Renal pelvis (tissue), 4 donors: Measurements from ENCODE around the gene ALPP. TPM values are rescaled to one million over a fixed set of nuclear protein-coding genes. Genes with fewer than 3 reads are reported as not detected.
"Not testable (repeated sequence)": the region's sequence is repeated elsewhere in the genome, so short reads cannot be mapped to it uniquely, and the experiment has no call there.

Experiments
- DNase-seq: peaks from one replicate; pipeline ENCODE4 v3.0.0-alpha.2; 2013
- polyA plus RNA-seq, 3 donors: library from polyadenylated mRNA; unstranded; fragments of 120-200 nt; gene quantifications; one replicate each; pipeline ENCODE4 v1.2.1, GENCODE V29; 2013; ENCODE audit not compliant: insufficient read length in 3 of 3

ALPP gene
- polyA plus RNA-seq, 3 donors = not detected

DNA sequence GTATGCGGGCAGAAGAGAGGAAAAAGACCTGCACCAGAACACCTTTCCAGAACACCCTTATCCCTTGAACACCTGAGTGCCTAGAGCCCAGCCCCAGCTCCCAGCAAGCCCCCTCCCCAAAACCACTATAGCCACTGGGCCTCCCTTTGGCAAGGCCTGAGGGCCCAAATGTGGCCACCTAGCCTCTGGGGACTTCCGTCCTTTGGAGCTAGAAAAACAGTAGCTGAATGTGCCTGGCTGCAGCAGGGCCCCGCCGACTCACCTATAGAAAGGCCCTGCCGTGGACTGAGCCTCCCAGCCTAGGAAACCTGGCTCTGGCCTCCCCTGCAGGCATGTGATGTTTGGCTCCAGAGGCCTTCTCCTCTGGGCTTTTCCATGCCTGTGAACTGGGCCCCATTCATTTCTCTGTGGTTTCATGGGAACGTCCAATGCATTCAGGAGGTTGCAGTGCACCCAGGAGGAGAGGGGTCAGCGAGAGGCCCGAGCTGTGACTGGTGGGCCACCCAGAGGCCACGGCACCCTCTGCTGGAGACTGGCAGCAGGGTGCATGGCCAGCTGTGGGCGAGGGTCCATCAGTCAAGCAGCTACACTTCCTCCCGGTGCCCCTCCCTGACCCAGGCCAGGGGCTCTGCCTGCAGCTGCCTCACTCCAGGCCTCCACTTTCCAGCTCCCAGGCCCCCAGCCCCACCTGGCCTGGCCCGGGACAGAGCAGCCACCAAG lies 15.3 kb upstream of the ALPP start:
- not testable (repeated sequence) for DNase-seq

- no peak for DNase-seq
These were observed 14.6 kb upstream of the ALPP start for GRCh38 chr2:232363784-232364615.

GRCh38 chr2:232364806-232365594 lies 13.6 kb upstream of the ALPP start:
- not testable (repeated sequence) for DNase-seq

DNA sequence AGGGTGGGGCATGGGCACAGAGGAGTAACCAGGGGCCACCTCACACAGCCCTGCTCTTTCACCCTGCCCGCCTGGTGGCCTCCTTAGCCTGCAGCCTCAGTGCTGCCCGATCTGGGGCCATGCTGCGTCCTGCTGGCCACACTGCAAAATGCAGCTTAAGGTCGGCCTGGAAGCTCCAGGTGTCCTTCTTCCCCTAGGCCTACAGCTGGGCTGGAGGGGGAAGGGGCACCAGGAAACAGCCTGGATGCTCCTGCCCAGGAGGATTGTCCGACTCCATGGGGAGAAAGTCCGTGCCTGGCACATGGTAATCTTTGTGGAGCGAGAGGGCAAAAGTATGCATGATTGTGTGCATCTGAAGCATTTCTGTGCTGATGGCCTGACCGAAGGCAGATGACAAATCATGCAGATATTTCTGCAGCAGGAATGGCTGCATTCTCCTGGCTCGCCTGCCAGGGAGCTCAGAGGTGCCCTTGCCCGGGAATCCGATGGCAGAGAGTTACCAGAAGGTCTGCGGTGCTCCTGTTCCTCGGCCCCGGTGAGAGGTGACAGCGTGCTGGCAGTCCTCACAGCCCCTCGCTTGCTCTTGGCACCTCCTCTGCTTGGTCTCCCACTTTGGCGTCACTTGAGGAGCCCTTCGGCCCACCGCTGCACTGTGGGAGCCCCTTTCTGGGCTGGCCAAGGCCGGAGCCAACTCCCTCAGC lies 12.8 kb upstream of the ALPP start:
- DNase-seq = no peak

GRCh38 chr2:232366461-232366860 lies 12.1 kb upstream of the ALPP start:
- not testable (repeated sequence) for DNase-seq

DNA sequence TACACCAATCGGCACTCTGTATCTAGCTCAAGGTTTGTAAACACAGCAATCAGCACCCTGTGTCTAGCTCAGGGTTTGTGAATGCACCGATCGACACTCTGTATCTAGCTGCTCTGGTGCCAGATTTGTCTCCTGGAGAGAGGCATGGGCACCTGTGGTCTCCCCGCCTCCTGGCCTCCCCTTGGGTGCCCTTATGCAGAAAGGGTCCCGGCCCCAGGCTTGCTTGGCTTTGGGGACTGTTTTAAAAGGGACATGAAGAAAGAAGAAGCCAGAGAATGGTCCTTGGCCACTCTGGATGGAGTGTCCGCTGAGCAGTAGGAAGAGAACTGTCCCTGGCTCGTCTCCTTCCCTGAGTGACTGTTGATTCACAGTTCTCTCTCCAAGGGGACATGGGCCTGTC lies 11.5 kb upstream of the ALPP start:
- no peak for DNase-seq

DNA sequence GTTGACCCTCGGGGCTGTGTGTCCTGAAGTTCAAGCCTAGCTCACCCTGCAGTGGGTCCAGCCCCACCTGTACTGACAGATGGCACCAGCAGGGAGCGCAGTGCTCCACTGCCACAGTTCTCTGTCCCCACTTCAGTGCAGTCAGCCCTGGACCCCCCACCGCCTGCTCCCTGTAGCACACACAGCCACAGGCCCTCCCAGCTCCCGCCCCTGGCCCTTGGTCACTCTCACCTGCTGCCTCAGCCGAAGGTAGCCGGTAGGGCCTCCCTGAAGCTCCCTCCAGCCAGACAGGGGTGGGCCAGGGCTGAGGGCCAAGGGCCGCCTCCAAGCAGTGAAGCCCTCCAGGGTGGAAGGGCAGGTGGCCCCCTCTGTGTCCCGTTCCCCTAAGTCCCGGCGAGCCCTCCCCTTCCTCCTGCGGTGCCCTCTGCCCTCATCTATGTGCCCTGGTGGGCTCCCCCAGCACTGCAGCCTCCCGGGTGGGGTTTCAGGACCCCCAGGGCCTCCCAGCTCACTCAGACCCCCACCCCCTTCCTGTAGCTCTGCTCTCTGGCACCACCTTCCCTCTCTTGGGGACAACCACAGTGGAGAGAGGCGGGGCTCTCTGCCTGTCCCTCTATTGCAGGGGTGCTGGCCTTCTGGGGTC lies 10.8 kb upstream of the ALPP start:
- no peak for DNase-seq

GRCh38 chr2:232368311-232368731 lies 10.2 kb upstream of the ALPP start:
- DNase-seq = no peak

GRCh38 chr2:232369126-232369951 lies 9.2 kb upstream of the ALPP start:
- no peak for DNase-seq

GRCh38 chr2:232370007-232370406 lies 8.5 kb upstream of the ALPP start:
- DNase-seq = not testable (repeated sequence)

DNA sequence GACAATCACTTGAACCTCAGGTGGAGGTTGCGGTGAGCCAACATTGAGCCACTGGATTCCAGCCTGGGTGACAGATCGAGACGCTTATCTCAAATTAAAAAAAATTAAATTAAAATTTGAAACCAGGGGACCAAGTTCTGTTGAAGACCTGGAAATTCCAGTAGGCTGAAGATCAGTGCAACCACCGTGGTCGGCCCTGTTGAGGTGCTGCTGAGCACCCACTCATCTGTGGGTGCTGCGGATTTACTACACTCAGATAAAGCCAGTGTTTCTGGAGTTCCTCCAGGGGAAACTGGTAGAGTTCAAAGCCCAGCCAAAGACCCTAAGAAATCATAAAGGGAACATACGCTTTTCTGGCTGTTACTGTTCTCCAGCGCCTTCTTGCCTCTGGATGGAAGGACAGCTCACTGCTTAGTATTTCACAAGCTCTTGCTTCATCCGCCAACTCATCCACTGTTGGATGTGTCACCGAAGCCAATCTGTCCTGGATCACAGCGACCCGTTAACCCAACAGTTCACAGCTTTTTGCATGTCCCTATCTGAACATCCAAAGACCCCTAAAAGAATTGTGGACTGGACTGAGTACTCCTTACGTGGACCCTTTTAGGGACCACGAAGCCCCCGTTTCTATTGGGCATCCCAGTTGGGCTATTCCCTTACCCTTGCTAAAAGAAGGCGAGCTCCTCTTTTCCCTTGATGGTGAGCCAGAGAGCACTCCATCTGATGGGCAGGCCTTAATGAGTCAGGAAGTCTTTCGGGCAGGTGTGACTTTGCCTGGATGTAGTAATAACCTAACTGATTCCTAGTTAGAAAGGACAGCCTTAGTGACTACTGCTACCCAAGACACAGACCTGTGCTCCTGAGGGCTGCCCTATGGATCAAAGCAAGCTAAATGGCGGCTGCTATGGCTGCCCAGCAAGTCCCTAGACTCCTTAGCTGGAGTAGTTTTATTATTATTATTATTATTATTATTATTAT lies 6.0 kb upstream of the ALPP start:
- DNase-seq = no peak

- DNase-seq = no peak
These were observed 4.2 kb upstream of the ALPP start for GRCh38 chr2:232374356-232374755.

GRCh38 chr2:232375164-232375563 lies 3.4 kb upstream of the ALPP start:
- no peak for DNase-seq

DNA sequence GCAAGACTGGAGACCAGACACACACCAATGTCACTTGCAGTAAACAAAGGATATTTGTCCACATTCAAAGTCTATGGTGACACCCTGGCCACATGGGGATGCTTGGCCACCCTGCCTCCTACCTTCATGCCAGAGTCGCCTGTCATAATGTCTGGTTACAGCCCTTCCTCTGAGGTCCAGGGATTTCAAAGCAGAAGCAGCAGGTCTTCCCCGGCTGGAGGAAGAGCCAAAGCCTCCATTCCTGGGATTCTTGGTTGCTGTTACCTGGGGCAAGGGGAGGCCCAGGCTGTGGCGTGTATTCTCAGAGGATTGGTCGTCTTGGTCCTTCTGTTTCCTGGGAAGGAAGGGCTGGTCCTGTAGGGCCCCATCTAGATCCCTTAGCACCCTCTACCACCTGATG lies 2.3 kb upstream of the ALPP start:
- DNase-seq = no peak

DNA sequence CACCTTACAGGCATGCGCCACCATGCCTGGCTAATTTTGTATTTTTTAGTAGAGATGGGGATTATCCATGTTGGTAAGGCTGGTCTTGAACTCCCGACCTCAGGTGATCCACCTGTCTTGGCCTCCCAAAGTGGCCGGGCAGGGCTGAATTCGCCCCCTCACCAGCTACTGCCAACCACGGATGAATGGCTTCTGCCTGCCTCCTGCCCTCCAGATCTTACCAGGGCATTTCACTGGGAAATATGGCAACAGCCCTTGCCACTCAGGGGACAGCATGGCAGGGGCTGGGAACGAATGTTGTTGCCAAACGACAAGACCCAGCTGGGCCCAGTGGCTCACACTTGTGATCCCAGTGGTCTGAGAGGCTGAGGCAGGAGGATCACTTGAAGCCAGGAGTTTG lies 1.8 kb upstream of the ALPP start:
- DNase-seq = no peak

- no peak for DNase-seq
These were observed 1.2 kb upstream of the ALPP start for GRCh38 chr2:232377319-232377718.

- no peak for DNase-seq
These were observed 463 bp upstream of the ALPP start for GRCh38 chr2:232377841-232378734.
